GM10847 (cell line): ENCODE data around the gene CCM2.

Experiments
- POLR2A ChIP-seq: IDR thresholded peaks from 2 replicates; pipeline ENCODE4 v1.6.1; 2011; ENCODE audit not compliant: insufficient read length; ENCODE audit errors: extremely low read depth

The CCM2 gene

DNA sequence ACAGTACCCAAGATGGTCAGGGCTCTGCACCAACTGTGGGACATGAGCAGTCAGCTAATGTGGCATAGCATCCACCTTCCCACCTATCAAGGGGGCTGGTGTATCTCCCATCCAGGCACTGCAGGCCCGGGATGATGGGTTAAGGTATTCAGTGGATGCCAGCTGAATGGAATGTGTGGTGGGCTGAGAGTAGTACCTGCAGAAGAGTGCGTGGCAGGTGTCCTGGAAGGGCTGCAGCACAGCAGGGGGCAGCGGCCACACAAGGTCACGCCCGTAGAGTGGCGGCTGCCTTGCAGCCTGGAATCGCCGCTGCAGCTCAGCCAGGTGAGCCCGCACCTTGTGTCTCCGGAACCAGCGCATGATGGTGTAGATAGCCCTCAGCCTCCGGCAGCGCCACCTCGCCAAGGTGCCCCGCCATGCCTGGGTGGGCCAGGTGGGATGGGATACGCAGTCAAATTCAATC is 34.5 kb upstream of the CCM2 start:
- TF ChIP-seq POLR2A = no peak

DNA sequence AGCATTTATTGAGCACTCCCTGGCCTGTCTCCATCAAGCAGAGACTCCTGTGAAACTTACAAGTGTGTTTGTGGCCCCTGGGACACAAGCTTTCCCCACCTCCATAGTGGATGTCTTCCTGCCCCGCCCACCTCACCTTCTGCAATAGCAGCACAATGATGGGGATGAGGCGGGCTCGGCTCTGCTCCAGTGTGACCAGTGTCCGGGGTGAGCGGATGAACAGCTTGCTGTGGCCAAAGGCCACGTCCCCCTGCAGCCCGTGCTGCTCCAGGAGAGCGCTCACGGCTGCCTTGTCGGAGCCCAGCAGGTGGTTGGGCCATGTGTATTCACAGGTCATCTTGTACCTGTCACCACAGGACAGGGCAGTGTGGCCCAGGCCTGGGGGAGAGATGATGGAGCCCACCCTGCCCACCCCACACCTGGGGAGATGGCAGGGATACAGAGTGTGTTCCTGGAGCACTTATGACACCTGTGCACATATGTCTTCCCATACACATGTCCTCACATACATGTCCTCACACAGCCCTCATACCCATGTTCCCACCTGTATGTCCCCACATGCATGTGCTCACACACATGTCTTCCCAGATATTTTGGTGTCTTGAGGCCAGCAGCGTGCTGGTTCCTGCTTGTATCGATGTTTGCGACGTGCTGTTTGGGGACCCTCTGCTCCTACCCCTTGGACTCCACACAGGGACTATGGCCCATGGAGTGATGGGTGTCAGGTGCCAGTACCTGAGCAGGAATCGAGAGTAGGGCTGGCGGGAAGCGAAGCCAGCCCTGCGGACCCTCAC is 33.9 kb upstream of the CCM2 start:
- TF ChIP-seq POLR2A = no peak

DNA sequence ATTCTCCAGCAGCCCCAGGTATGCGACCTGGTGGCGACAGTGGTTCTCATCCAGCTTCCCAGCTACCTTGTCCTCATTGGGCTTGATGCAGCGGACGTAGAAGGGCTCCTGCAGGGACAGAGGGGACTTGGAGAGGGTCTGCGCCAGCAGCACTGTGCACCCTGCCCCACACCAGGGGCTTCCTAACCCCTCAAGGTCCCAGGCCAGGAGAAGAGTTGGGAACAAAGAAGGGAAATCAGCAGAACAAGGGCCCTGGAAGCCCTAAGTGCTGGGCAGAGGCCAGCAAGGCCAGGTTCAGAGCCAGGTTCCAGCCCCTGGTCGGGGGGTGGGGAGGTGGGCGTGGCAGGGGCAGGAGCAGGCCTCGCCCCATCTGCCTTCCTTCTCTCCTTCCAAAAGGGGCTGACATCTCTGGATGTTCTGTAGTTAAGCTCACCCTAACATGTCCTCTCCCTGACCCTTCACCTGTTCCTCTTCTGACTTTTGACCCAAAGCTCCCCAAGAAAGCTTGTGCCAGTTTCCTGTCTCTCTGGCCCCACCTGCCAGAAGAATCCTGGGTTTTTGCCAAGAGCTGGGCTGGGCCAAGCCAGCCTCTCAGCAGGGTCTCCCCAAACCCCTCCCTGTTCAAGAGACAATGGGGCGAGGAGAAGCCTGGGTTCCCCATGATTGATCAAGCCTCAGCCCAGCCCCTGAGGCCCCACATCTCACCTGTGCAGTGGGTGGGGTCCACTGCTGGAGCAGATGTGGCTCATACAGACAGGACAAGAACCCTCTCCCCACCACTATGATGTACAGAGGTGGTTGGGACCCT is 33.1 kb upstream of the CCM2 start:
- no peak for TF ChIP-seq POLR2A

DNA sequence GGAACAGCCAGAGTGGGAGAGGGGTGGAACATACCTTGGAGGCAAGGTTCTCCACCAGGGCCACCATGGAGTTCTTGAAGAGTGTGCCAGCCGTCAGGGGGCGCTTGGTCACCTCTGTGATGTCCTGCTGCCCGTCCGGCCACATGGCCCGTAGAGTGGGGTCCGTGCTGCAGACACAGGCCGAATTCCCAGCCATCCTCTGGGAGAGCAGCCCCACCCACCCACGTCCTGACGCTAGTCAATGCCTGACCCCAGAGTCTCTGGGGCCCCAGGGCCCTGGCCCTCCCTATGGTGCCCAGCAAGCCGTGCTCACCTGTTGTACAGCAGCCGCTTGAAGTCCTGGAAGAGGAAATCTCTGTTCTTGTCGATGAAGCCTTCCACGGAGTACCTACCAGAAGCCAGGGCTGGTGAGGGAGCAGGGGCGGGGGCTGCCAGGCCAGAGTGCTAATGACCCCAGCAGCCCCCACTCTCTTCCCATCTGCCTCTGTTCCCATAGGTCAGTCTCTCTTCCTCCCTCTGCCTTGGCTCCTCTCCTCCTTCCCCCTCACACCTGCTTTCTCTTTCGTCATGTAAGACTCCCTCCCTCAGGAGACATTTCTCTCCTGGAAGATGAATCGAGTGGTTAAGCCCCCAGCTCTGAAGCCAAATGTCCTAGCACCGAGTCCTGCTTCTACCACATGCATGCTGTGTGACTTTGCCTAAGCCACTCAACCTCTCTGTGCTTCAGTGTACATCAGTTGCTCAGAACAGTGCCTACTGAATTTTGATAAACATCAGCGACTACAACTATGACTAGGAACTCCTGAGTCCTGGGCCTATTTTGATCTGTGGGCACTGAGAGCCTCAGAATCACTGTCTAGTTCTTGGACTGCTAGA is 32.2 kb upstream of the CCM2 start:
- no peak for TF ChIP-seq POLR2A

DNA sequence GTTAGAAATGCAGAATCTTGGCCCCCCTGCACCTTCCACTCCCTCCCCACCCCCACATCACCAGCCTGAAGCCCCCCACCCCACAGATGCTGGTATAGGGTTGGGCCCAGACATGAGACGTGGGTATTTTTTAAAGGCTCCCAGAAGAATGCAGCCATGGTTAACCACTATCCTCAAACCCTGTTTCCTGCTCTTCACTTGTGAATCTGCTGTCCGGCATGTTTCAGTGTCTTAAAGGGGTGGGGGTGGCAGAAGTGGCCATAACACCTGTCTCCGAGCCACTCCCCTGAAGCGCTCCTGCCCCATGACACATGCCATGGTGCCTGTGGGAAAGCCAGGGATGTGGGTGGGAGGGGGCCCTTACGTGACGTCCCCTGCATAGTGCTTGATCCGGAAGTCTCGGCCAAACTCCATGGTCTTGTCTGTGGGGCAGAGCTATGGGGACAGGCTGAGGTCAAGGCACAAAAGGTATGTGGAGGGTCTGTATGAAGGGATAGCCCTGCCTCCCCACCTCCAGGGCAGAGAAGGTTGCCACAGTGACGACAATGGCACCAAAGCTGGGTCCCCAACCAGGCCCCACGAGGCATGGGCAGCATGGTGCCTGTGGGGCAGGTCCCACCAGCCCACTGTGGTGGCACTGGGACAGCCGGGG is 30.8 kb upstream of the CCM2 start:
- TF ChIP-seq POLR2A = no peak

DNA sequence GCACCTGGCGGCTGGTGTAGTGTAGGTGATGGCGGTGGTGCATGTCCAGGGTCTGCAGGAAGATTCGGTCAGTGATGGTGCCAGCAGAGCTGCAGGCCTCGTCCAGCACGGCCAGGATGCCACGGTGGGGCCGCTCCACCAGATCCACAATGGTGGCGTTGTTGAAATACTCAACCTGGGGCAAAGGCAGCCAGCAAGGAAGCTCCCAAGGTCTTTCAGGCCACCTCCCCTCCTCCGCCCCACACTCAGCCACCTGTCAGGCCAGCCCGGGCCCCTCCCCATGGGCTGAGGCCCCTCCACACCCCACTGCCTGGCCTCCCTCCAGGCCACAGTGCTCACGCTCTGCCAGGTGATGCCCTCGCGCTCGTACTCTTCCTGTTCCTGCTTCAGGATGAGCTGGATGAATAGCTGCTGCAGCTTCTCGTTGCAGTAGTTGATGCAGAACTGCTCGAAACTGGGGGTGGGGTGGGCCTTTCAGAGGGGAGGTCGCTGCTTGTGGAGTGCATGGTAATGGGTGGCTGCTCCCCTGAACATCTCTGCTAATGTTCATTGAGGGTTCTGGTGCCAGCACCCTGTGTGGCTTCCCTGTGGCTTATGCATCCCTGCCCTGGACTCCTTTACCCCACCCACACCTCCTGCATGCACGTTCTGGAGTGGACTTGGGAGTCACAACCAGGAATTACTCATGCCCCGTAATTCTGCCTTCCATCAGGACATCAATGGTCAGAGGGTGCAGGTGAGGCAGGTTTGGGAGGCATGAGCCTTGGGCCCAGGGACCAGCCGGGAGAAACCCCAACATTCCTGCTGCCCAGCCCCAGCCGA is 30.1 kb upstream of the CCM2 start:
- TF ChIP-seq POLR2A = no peak

DNA sequence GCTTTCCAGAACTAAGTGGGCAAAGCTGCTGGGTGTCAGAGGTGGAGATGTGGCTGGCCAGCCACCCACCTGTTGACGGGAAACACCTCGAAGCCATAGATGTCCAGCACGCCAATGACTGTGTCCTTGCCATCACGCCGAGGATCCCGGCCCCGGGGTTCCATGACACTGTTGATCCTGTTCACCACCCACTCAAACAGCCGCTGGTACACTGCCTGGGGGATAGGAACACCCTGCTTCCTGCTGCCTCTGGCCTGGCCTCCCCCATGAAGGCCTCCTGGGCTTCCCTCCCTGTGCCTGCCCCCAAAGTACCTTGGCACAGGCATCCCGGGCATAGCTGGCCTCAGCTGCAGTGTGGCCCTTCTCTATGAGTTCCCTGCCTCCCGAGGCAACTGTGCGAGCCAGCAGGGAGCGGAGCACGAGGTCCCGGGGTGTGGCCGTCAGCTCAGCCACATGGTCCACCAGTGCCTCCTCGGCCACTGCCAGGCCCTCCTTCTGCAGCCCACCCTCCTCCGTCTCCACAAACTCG is 29.4 kb upstream of the CCM2 start:
- TF ChIP-seq POLR2A = peak; percentile 8

DNA sequence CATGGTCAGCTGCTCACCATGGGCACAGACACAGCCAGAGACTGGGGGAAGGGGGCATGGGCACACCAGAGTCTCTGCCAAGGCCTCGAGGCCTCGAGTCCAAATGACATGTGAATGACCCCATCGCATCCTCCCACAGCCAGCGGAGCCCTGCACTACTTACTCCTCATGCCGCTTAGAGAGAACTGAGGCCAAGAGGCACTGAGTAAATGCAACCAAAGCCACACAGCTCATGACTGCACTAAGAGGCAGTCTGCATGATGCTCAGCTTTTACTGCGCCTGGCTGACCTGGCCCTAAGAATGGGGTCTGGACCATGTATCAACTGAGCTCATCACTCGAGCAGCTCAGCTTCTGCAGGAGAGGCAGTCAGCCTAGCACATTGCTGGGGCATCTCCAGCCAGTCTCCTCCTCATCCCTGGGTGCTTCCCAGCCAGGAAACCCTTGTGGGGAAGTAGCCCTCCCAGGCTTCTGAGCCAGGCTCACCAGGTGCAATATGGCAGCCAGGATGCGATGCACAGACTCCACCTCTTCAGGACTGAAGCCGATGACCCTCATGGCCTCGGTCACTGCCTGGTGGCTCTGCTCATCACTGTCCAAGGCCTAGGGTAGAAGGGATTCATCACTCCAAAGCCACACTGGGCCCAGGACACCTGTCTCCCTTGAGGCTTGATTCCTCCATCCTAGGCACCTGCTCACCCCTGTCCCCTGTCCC is 28.7 kb upstream of the CCM2 start:
- TF ChIP-seq POLR2A = no peak

DNA sequence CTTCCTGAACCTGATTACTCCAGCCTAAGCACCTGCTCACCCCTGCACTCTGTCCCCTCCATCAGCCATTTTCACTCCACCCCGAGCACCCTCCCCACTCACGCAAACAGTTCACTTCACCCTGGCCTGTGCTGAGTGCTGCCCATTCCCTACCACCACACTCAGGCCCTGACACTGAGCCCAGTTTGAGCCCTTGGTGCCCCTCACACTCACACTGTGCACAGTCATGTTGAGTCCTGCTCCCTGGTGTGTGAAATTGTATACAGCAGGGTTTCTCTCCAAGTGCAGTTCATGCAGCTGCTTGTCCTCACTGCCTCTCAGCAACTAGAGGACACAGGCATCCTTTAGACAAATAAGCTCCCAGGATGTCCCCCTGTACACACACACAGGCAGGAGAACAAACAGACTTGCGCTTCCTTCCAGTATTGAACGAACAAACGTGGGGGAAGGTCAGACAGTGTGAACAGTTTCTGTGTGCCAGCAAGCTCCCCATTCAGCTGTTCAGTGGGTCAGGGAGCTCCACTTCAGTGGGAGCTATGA is 28.0 kb upstream of the CCM2 start:
- no peak for TF ChIP-seq POLR2A

DNA sequence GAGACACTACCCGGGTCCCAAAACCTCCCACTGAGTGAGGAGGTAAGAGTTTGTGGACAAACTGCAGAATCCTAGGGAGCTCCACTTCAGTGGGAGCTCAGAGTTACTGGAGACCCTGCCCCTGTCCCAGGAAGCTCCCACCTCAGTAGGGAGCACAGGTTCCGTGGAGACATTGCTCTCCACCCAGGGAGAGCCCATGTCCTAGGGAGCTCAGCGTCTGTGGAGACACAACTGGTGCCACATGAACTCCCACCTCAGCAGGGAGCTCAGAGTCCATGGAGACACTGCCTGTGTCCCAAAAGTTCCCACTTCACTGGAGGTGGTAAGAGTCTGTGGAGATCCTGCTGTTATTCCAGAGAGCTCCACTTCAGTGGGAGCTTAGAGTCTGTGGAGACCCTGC is 27.4 kb upstream of the CCM2 start:
- no peak for TF ChIP-seq POLR2A

DNA sequence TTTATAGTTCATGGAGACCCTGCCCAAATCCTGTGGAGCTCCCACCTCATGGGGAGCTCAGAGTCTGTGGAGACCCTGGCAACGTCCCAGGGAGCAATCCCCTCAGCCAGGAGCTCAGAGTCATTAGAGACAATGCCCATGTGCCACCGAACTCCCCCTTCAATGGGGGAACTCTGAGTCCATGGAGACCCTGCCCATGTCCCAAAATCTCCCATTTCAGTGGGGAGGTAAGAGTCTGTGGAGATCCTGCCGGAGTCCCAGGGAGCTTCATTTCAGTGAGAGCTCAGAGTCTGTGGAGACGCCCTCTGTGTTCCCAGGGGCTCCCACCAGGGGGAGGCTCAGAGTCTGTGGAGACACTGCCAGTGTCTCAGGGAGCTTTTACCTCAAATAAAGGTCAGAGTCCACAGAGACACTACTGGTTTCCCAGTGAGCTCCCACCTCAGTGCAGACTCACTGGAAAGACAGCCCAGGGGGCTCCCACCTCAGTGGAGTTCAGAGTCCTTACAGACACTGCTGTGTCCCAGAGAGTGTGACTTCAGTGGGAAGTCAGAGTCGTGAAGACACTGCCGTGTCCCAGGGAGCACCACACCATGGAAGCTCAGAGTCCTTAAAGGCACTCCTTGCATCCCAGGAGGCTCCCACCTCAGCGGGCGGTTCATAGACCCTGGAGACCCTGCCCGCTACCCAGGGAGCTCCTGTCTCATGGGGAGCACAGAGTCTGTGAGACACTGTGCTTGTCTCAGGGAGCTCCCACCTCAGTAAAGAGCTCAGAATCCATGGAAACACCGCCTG is 26.2 kb upstream of the CCM2 start:
- TF ChIP-seq POLR2A = no peak

DNA sequence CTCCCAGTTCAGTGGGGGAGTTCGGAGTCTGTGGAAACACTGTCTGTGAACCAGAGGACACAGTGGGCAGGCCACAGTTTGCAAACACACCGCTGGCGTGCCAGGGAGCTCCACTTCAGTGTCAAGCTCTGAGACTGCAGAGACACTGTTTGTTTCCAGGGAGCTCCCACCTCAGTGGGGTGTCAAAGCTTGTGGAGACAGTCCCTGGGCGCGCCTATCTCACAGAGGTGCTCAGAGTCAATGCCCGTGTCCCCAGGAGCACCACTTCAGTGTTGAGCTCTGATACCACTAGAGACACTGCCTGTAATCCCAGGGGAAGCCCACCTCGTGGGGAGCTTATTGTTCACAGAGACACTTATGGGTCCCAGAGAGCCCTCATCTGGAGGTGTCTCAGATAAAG is 25.5 kb upstream of the CCM2 start:
- TF ChIP-seq POLR2A = no peak
